GM19193 (cell line): ENCODE data around the gene FCAMR.

Experiments
- POLR2A ChIP-seq: IDR thresholded peaks from 4 replicates; pipeline ENCODE4 v1.6.1; 2011; ENCODE audit not compliant: insufficient read depth, insufficient read length; ENCODE audit errors: extremely low read depth

Gene FCAMR

DNA sequence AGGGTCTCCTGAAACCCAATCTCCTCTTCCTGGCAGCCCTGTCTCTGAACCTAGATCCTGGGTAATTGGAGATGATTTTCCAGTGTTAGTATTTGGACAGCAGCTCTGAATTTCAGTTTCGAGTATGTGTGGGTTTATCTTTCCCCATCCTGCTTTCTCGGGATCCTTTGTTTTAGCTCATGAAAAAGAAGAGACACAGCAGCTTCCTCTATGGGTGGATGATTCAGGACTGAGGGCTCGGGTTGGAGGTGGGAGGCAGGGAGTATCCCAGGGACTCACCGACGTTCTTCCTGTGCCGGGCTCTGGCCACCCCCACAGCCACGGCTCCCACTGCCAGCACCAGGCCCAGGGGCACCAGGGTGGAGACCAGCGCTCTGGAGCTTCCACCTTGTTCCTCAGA is 38.1 kb downstream of the FCAMR start:
- TF ChIP-seq POLR2A, result no peak

DNA sequence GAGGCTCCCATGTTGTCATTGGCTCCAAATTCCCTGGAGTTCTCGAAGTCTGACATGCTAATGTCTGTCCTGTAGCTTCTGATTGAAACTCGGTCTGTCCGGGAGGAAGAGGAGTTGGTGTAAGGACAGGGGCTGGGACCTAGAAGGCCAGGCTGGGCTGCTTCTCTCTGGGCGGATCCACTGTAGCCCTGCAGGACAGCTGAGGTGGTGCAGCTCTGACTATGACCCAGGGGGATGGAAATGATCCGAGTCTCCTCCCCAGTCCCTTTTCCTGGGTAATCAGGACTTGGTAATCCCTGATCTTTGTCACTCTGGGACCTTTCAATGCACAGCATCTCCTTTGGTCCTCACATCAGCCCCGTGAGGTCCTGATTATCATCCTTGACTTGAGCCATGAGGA is 38.6 kb downstream of the FCAMR start:
- TF ChIP-seq POLR2A, result no peak

DNA sequence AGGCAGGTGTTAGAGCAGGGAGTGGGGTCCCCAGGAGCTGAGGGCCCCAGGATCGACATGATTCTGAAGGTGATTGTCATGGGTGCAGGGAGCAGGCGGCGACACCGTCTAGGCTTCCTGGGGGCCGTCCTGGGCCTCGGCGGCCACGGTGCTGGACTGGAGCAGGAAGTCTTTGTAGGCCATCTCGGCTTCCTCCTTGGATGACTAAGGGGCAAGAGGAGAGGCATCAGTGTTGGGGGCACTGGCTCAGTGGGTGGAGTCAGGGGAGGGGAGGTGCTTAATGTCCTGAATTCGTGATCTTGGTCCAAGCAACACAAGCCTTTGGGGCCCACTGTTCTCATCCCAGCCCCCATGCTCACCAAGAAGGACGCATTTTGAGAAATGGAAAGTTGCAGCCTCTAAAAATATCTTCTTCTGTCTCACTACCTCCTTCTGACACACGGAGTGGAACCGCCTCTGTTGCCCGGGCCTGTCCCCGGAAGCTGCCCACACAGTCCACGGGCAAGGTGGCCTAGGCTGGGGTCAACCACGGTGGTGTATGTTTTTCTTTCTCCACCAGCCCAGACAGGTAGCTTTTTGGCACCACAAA is 40.0 kb downstream of the FCAMR start:
- TF ChIP-seq POLR2A, result peak; percentile 90

DNA sequence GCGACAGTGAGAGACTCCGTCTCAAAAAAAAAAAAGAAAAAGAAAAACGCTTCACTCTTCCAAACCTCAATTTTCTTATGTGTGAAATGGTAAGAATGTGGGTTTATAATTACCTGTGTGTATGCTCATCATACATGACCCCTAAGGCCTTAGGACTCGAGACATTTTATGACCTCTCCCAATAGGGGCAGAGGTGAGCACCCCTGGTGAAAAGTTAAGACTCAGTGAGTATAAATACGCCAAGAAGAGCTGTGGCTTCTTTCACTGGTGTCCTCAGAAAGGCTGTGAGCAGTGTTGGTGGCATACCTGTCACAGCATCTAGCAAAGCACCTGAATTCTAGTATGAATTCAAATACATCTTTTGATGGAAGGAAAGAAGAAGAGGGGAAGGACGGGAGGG is 40.7 kb downstream of the FCAMR start:
- TF ChIP-seq POLR2A, result no peak

DNA sequence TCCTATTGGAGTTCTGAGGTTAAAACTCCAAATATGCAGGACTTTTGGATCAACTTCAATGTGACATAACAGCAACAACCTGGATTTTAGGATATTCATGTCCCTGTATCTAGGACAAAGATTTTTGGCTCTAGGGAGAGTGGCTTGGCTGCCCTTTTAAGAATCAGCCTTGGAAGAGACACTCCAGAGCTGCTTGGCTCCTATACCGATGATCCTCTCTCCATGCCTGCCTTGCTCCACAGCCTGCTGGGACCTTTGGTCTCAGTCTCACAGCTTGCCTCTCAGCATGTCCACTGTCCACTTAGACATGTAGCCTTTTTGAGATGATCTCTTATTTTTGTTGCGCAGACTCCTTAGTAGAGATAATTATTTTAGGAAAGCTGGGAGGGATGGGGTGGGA is 44.0 kb downstream of the FCAMR start:
- no peak for TF ChIP-seq POLR2A

DNA sequence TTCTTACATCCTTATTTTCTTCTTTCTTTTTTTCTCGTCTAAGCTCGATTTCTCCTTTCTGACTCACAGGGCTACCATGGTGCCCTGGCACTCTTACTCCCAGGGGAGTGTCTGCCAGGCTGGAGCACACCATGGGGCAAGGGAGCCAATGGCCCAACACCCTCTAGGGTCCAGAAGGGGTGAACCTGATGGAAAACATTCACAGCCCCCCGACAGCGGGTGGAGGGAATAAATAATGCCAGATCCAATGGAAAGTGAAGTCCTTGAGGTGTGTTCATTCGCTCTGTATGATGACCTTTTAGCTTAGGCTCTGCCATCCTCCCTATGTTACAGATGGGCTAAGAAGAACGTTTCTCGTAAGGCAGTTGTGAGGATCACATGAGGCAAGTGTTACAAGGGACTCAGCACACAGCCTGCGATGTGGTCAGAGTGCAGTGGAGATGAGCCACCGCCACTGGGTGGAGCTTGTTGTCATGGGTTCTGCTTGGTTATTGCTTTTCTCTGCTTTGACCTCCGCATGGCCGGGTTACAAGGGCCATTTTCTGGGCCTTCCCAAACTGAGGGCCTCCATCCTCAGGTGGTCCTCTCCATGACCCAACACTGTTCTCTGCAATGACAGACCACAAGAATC is 45.0 kb downstream of the FCAMR start:
- TF ChIP-seq POLR2A, result peak; percentile 41

DNA sequence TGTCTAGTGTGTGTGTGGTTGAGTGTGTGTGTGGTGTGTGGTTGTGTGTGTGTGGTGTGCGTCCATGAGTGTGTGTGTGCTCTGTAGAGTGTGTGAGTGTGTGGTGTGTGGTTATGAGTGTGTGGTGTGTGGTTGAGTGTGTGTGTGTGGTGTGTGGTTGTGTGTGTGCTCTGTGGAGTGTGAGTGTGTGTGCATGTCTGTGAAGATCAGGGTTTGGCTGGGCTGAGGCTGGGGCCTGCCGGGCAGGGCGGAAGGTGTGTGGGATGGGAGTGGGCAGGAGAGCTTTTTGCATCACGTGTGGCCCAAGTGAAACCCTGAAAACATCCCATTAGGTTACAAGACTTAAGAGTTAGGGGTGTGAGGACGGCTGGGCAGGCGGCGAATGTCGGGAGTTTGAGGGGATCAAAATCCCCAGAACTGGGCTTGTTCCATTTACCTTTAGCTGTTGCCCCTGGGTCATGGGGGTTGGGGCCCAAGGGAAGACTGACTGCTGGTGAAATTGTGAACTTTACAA is 45.6 kb downstream of the FCAMR start:
- TF ChIP-seq POLR2A, result no peak

DNA sequence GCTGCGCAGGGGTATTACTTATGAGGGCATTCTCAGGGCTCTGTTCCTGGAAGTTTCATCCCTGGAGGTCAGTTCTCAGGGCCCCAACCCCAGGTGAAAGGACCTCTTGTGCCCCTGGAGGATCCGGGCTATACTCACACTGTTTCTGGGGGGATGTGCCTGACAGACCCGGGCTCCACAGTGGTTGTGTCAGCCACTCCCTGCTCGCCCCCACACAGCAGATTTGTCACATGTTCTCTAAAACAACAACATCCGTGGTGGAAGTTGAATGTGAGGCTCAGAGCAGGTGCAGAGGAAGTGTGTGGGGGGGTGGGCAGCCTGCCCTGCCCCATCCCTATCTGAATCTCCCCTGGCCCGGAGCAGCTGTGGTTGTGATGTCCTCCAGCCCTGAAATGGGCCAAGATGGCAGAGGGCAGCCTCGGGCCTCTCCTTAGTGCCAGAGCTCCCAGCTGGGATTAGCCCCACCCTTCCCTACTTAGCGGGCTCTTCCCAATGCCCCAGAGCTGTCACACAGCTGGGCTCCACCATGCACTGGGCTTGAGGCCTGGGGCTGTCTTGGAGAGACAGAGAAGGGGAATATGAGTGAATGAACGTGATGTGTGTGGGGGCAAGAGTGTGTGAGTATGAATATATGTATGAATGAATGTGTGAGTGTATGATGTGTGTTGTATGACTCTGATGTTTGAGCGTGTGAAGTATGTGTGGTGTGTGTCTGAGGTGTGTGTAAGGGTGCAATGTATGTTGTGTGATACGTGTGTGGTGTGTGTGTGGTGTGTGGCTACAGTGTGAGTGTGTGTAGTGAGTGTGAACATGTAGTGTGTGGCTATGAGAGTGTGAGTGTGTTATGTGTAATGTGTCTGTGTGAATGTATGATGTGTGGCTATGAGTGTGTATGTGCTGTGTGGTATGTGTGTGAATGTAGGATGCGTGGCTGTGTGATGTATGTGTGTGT is 47.0 kb downstream of the FCAMR start:
- TF ChIP-seq POLR2A, result peak; percentile 69

DNA sequence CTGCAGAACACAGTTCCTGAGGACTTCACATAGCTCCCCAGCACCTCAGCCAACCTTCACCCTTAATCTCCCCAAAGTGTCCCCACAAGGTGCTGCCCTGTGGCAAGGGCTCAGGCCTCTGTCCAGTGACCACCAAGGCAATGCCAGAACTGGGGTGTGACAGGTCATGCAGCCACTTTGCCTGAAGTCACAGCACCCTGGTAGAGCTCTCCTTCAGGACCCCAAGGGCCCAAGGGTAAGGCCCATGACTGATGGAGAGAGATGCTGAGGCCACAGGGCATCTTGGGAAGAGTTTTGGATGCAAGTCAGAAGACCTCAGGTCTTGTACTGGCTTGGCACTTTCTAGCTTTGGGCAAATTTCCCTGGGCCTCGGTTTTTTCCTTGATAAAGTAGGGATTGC is 47.7 kb downstream of the FCAMR start:
- no peak for TF ChIP-seq POLR2A

DNA sequence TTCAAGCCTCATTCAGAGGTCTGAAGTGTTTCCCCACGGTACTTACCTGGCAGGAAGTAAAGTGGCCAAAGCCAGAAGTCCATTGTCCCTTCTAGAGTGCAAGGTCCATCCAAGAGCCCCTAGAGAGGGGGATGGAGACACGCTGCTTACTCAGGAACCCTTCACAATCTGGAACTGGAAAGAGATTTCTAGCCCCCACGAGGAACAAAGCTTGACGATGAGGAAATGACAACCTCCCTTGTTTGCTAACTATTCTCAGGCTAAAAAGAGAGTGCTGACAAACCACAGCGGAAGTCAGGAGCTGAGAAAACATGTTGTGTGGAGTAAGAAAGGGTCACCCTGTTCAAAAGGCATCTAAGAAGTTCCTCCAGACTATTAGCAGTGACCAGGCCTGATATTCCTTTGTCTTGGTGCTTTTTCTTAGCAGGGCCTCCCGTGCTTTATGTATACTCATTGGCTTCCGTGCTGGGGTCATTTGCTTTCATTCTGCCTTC is 48.4 kb downstream of the FCAMR start, which contains the start of gene FCMR:
TSS of gene FCMR (minus strand) at position 170 of the 494 bp plus-strand sequence. CDS start at position 83, 87 bp downstream.
- TF ChIP-seq POLR2A, result peak; percentile 72

DNA sequence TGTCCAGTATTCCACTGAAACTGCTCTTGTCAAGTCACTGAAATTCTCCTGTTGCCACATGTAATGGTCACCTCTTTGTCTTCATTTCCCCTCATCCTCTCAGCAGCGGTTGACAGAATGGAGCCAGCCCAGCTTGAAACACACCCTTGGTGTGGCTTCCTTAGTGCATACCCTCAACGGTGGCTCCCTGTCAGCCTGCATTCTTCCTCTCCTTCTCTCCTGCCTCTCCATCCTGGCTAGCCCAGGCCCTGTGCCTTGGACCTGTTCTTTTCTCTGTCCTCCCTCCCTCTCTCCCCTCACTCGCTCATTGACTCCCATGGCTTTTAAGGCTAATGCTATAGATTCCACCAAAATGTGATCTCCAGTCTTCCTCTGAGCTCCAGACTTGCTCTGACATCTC is 52.2 kb downstream of the FCAMR start:
- TF ChIP-seq POLR2A, result no peak

DNA sequence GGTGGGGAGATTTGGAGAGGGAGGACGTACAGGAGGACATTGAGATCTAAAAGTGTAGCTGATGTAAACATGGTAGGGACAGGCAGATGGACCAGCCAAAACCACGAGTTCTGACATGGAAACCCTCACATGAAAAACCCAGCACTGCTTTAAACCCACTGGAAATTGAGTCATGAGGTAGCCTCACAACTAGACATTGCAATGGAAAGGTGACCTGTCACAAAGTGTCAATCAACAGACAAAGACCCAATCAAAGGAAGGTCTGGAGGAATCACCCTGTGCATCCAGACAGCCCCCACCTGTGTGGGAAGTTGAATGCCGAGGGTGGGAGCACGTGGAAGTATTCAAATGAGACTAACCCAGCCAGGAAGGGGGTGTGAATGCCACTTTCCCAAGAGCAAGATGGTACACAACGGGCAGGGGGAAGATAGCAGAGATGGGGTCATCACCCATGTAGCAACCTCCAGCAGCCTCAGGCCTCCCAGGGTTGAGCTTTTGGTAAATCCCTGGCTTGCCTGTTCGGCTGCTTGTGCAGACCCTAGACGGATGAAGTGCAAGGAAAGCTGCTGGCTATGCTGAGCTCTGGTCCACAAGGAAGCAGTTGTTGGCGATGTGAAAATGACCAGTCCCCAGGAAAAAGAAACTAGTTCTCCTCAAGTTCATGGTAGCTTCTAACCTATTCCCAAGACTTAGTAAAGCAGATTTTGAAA is 54.1 kb downstream of the FCAMR start:
- no peak for TF ChIP-seq POLR2A

DNA sequence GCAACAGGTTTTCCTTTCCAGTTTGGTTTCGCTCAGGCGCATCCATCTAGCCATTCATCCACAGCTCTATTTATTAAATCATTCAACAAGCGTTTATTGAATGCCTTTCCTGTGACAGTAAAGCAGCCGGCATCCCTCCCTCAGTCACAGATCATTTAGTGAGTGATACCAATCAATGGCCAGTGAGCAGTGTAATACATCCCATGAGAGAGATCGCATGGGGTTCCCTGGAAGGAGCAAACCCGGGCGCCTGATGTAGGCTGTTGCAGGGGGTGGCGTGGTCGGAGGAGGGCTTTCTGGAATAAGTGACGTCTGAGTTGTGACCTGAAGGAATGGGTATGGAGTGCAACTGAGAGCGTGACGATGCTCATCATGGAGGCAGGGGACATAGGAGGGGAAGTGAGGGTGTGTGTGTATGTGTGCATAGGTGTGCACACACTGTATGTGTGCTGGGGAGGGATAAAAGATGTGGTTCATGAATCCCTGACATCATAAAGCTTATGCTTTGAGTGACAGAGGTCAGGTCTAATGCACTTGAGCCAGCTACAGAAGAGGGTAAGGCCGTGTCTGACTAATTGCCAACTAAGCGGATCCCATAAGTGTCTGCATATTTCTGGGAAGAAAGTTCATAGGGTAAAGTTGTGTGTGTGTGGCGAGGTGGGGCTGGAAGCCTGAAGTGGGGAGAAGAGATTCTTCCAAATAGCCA is 55.1 kb downstream of the FCAMR start:
- no peak for TF ChIP-seq POLR2A

DNA sequence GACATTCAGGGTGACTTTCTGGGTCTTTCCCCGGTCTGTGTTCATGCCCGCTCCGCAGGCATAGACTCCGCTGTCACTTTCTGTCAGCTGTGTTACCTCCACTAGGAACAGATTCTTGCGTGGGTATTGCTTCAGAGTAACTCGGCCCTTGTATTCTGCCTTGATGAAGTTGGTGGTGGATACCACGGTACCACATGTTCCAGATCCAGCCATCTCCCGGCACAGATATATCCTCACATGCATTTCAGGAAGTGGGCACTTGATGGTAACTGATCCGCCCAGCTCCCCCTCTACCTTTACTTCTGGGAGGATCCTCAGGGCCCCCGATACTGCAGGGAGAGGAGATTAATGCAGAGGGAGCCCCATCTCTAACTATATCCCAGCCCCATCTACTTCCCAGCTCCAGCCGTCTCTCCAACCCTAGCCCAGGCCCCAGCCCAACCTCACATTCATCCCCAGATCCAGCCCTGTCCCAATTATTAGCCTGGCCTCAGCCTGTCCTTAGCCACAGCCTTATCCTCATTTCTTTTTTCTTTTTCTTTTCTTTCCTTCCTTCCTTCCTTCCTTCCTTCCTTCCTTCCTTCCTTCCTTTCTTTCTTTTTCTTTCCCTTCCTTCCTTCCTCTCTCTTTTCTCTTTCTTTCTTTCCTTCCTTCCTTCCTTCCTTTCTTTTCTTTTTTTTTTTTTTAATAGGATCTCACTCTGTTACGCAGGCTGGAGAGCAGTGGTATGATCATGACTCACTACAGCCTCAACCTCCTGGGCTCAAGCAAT is 56.3 kb downstream of the FCAMR start:
- no peak for TF ChIP-seq POLR2A
